Measurements from ENCODE around the gene EIF6. TPM values are rescaled to one million over a fixed set of nuclear protein-coding genes. Genes with fewer than 3 reads are reported as not detected.

EIF6 gene
- total and polyA plus RNA-seq, 9 of the 15 experiments (the other 6 are each of a cell fraction or from before 2014, with no cell fraction given), result 165 to 832 (median 229) TPM

DNA sequence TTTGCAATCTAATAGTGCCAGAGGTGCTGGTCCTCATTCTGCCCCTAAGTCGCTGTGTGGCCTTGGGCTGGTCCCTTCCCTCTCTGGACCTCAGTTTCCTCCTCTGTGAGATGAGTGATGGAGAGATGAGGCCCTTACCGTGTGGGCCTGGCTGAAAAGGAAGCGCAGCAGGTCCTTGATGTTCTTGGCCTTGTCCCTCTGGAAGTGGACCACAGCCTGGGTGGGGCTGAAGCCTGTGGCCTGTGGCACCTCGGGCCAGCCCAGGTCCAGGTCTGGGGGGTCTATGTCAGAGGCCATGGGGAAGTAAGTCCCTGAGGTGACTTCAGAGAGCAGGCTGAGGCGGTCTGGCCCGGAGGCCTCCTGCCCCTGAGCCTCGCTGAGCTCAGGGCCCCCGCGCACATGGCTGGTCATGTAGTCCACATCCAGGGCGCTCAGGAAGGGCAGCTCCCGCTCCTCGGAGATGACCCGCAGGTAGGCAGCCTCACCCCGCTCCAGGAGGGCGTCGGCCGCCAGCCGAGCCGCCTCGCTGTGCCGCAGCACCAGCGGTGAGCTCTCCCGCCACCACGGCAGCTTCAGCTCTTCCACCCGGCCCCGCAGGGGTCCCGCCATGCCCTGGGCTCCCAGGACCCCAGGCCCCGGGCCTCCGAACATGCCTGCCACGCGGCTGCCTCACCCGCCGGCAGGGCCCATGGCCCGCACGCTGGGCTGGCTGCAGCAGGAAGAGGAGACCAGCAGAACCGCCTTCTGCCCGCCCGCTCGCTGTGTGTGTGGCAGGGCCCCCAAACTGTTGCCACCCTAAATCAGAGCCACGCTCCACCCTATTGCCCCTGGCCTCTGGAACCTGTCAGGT, 7.3 kb upstream of the EIF6 start, which contains the start of gene FAM83C:
FAM83C (minus strand) TSS at position 772 of the 850 bp plus-strand sequence; CDS start at position 651, 121 bp downstream.
- H3K9me3 ChIP-seq (replicated peaks; ENCODE audit: control insufficient read depth, insufficient read depth, low read depth, low read length), result no peaks in the 10 kb centered on the region
- peaks cover 31 to 56% of the 10 kb centered on the region in 2 experiments for H3K27me3 ChIP-seq (ENCODE audit: control insufficient read depth in 2 of 2, insufficient read depth in 2 of 2, low read length in 2 of 2)
- ATAC-seq, result no peak
- H3K4me3 ChIP-seq, result no peak within 1 kb of the TSS
- no TSS peak for BruUV-seq (replicated peaks)
- FAIRE-seq, result no peak
- H2AFZ ChIP-seq (ENCODE audit: low read depth, low read length), result no peak within 1 kb of the TSS
- in situ Hi-C loops (cut with MboI) (no loop called here), intact Hi-C loops (cut with micrococcal nuclease) (no loop called here)
- WGBS (ENCODE audit: insufficient coverage, low coverage, missing lambda C conversion rate), result 34% methylated on average over 22 of the region's 40 CpGs
- no peak for DNase-seq (ENCODE audit: extremely low read depth in 1 of 4, low spot score in 3 of 4)
- H3K9ac ChIP-seq (ENCODE audit: insufficient read depth in 1 of 2, low read depth in 2 of 2, low read length in 2 of 2), result no peak within 1 kb of the TSS
- H3K79me2 ChIP-seq (ENCODE audit: control insufficient read depth, insufficient read depth, low read length), result no peaks in the 10 kb centered on the region
- peaks cover 0 to 26% of the 10 kb centered on the region in 2 experiments; a peak in 2 of 5 replicates for H3K4me1 ChIP-seq (replicated peaks in 1 of 2; ENCODE audit: control insufficient read depth in 2 of 2, insufficient read depth in 2 of 2, low read length in 2 of 2)
- ChIA-PET POLR2A (interaction anchor here (1.1 kb wide), 1 partner anchor 17 kb away, joined by 3 read pairs; no protein-coding TSS in a partner anchor), CTCF (ENCODE audit: low intra/inter-chr PET ratio) (no interaction called here)
- no peak within 1 kb of the TSS for H3K27ac ChIP-seq (ENCODE audit: extremely low read depth, low read depth, low read length)
- H3K9me1 ChIP-seq (ENCODE audit: control insufficient read depth, insufficient read depth, low read length), result no peaks in the 10 kb centered on the region
- no peaks in the 10 kb centered on the region for H4K20me1 ChIP-seq (replicated peaks; ENCODE audit: control insufficient read depth, insufficient read depth, low read length)
- H3K4me2 ChIP-seq (ENCODE audit: insufficient read depth, low read length), result no peak within 1 kb of the TSS
- H3K36me3 ChIP-seq (ENCODE audit: control insufficient read depth, insufficient read depth, low read length), result no peaks in the 10 kb centered on the region
- TF ChIP-seq PHB (CRISPR knock-in tag; IDR thresholded peaks at IDR 0.05), result no peak
- no peak for TF ChIP-seq CBX8 (IDR thresholded peaks at IDR 0.05; ENCODE audit: borderline replicate concordance, extremely low read depth, low read depth, low read length, poor library complexity, severe bottlenecking)
- TF ChIP-seq, protein P1, sequence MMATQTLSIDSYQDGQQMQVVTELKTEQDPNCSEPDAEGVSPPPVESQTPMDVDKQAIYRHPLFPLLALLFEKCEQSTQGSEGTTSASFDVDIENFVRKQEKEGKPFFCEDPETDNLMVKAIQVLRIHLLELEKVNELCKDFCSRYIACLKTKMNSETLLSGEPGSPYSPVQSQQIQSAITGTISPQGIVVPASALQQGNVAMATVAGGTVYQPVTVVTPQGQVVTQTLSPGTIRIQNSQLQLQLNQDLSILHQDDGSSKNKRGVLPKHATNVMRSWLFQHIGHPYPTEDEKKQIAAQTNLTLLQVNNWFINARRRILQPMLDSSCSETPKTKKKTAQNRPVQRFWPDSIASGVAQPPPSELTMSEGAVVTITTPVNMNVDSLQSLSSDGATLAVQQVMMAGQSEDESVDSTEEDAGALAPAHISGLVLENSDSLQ (IDR thresholded peaks at IDR 0.05), result no peak
- TF ChIP-seq, protein P2, sequence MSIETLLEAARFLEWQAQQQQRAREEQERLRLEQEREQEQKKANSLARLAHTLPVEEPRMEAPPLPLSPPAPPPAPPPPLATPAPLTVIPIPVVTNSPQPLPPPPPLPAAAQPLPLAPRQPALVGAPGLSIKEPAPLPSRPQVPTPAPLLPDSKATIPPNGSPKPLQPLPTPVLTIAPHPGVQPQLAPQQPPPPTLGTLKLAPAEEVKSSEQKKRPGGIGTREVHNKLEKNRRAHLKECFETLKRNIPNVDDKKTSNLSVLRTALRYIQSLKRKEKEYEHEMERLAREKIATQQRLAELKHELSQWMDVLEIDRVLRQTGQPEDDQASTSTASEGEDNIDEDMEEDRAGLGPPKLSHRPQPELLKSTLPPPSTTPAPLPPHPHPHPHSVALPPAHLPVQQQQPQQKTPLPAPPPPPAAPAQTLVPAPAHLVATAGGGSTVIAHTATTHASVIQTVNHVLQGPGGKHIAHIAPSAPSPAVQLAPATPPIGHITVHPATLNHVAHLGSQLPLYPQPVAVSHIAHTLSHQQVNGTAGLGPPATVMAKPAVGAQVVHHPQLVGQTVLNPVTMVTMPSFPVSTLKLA (conservative IDR thresholded peaks at IDR 0.05), result no peak
- no peak for TF ChIP-seq ATF7 (IDR thresholded peaks at IDR 0.05)
- TF ChIP-seq FOXA1 (IDR thresholded peaks at IDR 0.05; ENCODE audit: borderline replicate concordance), result no peak
- TF ChIP-seq, protein P3, sequence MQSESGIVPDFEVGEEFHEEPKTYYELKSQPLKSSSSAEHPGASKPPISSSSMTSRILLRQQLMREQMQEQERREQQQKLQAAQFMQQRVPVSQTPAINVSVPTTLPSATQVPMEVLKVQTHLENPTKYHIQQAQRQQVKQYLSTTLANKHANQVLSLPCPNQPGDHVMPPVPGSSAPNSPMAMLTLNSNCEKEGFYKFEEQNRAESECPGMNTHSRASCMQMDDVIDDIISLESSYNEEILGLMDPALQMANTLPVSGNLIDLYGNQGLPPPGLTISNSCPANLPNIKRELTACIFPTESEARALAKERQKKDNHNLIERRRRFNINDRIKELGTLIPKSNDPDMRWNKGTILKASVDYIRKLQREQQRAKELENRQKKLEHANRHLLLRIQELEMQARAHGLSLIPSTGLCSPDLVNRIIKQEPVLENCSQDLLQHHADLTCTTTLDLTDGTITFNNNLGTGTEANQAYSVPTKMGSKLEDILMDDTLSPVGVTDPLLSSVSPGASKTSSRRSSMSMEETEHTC (IDR thresholded peaks at IDR 0.05), result no peak
- TF ChIP-seq, protein P4, sequence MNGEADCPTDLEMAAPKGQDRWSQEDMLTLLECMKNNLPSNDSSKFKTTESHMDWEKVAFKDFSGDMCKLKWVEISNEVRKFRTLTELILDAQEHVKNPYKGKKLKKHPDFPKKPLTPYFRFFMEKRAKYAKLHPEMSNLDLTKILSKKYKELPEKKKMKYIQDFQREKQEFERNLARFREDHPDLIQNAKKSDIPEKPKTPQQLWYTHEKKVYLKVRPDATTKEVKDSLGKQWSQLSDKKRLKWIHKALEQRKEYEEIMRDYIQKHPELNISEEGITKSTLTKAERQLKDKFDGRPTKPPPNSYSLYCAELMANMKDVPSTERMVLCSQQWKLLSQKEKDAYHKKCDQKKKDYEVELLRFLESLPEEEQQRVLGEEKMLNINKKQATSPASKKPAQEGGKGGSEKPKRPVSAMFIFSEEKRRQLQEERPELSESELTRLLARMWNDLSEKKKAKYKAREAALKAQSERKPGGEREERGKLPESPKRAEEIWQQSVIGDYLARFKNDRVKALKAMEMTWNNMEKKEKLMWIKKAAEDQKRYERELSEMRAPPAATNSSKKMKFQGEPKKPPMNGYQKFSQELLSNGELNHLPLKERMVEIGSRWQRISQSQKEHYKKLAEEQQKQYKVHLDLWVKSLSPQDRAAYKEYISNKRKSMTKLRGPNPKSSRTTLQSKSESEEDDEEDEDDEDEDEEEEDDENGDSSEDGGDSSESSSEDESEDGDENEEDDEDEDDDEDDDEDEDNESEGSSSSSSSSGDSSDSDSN (IDR thresholded peaks at IDR 0.05; ENCODE audit: borderline replicate concordance in 1 of 2, low read depth in 2 of 2, low read length in 2 of 2), result no peak
- TF ChIP-seq, protein P5, sequence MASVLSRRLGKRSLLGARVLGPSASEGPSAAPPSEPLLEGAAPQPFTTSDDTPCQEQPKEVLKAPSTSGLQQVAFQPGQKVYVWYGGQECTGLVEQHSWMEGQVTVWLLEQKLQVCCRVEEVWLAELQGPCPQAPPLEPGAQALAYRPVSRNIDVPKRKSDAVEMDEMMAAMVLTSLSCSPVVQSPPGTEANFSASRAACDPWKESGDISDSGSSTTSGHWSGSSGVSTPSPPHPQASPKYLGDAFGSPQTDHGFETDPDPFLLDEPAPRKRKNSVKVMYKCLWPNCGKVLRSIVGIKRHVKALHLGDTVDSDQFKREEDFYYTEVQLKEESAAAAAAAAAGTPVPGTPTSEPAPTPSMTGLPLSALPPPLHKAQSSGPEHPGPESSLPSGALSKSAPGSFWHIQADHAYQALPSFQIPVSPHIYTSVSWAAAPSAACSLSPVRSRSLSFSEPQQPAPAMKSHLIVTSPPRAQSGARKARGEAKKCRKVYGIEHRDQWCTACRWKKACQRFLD (CRISPR knock-in tag; IDR thresholded peaks at IDR 0.05), result no peak
- TF ChIP-seq, protein P6, sequence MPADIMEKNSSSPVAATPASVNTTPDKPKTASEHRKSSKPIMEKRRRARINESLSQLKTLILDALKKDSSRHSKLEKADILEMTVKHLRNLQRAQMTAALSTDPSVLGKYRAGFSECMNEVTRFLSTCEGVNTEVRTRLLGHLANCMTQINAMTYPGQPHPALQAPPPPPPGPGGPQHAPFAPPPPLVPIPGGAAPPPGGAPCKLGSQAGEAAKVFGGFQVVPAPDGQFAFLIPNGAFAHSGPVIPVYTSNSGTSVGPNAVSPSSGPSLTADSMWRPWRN (IDR thresholded peaks at IDR 0.05; ENCODE audit: low read depth), result no peak
- TF ChIP-seq ADNP (tag; IDR thresholded peaks at IDR 0.05), result no peak

All from K562 (cell line).